Thyroid gland (tissue), 4 donors: ENCODE results near the gene CTIF.

Experiments used
- CTCF ChIP-seq, 6 experiments: fragments of 200-600 bp in 3 of 6; fragments of 450-650 bp in 3 of 6; sonication (generic) in 3 of 6; IDR thresholded peaks; one replicate each; pipeline ENCODE4 v1.5.1; 2016 to 2019; ENCODE audit warnings: antibody characterized with exemption in 6 of 6, mild to moderate bottlenecking in 2 of 6, inconsistent platforms in 1 of 6, moderate library complexity in 1 of 6
- POLR2A ChIP-seq, 2 donors: fragments of 450-650 bp; IDR thresholded peaks; one replicate each; pipeline ENCODE4 v1.6.1; 2017; ENCODE audit warnings: antibody characterized with exemption in 2 of 2, mild to moderate bottlenecking in 2 of 2, moderate library complexity in 1 of 2

DNA sequence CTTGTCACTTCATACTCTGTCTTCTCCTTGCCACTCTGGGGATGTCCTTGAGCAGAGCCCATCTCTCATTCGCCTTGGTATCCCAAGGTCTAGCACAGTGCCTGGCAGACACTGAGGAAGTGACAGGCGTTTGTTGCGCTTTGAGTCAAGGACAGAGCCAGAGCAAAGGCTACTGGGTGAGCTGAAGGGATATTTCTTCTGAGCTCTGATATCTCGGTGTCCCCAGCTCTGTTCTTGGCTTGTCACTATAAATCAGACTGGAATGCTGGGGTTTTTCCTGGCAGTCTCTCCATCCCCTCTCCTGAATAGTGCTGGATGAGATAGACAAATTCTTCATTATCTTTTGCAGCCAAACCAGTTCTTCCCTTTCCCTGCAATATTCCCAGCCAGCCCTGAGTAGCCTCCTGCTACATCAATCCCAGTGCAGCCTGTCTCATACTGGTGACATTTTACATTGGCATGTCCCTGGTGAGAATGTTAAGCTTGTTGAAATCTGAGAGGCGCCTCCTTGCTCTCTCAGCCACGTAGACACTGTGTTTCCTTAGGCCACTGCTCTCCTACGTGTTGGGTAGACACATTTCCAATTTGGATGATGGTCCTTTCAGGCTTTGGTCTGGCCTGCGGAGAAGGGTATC, 61.7 kb downstream of the CTIF start:
- no peak for TF ChIP-seq CTCF (IDR thresholded peaks at IDR 0.05)
- no peak for TF ChIP-seq POLR2A (IDR thresholded peaks at IDR 0.05)
